HepG2 (cell line): Measurements from ENCODE around the gene STRIP1. TPM values are rescaled to one million over a fixed set of nuclear protein-coding genes. Genes with fewer than 3 reads are reported as not detected.

Experiments used
- ATAC-seq: fragments of 200-7000 bp; cut with Tn5 transposase; 3 replicates; pipeline ENCODE4 v1.9.1; 2020; ENCODE audit warnings: mild to moderate bottlenecking, moderate library complexity
- BruUV-seq: library from RNA; stranded (reverse); fragments of 400-500 nt; replicated peaks from 2 replicates; lab custom pipeline; 2021; lab: Mats Ljungman, UMichigan
- CTCF ChIA-PET: fragments of 300-600 bp; formaldehyde crosslinking; extraction: SDS; loops from one replicate; lab custom pipeline; 2021; ENCODE audit warnings: low total read pairs, inconsistent platforms, low intra/inter-chr PET ratio; lab: Yijun Ruan, JAX
- POLR2A ChIA-PET: fragments of 350-600 bp; sonication (Branson Sonifier 250); formaldehyde crosslinking; loops from one replicate; lab custom pipeline; 2020; ENCODE audit warnings: antibody characterized with exemption, inconsistent platforms; lab: Yijun Ruan, JAX
- DNase-seq: peaks from one replicate; pipeline ENCODE4 v3.0.0-alpha.2; 2015; ENCODE audit warnings: low spot score
- FAIRE-seq: peaks from 3 replicates; lab custom pipeline; 2011; peaks lifted over from hg19 to GRCh38; lab: Jason Lieb, UNC
- H2AFZ ChIP-seq: one replicate; pipeline ENCODE4 v1.6.1; 2011; ENCODE audit warnings: low read length, inconsistent platforms
- H3K27ac ChIP-seq: fragments of 300-600 bp; 3 replicates; pipeline ENCODE4 v1.8.0; 2011; ENCODE audit warnings: mixed run types, mild to moderate bottlenecking, mixed read lengths, low read length, inconsistent platforms; ENCODE audit not compliant: insufficient read depth; ENCODE audit errors: extremely low read length
- H3K27me3 ChIP-seq, 2 experiments: fragments of 200-600 bp in 1 of 2; 2 replicates in 1 of 2; 3 replicates in 1 of 2; pipeline versions ENCODE4 v1.6.0 to v1.8.0; 2011; ENCODE audit warnings: low read length in 2 of 2, mild to moderate bottlenecking in 2 of 2, moderate library complexity in 2 of 2, inconsistent platforms in 1 of 2; ENCODE audit not compliant: insufficient read depth in 2 of 2, control insufficient read depth in 1 of 2
- H3K36me3 ChIP-seq, 2 experiments: fragments of 200-600 bp in 1 of 2; replicated peaks in 1 of 2; 2 replicates in 1 of 2; 3 replicates in 1 of 2; pipeline versions ENCODE4 v1.5.1 to v1.8.0; 2011; ENCODE audit warnings: low read length in 2 of 2, inconsistent platforms in 1 of 2; ENCODE audit not compliant: insufficient read depth in 2 of 2, control insufficient read depth in 1 of 2
- H3K4me1 ChIP-seq: 2 replicates; pipeline ENCODE4 v1.5.1; 2012; ENCODE audit warnings: low read length, inconsistent platforms; ENCODE audit not compliant: insufficient read depth
- H3K4me2 ChIP-seq: 2 replicates; pipeline ENCODE4 v1.6.0; 2011; ENCODE audit warnings: low read depth, low read length, inconsistent platforms
- H3K4me3 ChIP-seq, 3 experiments: fragments of 200-600 bp in 1 of 3; sonication (generic), shearing (Covaris generic) in 1 of 3; replicated peaks in 1 of 3; 2 replicates each; pipeline ENCODE4 v1.5.1; 2011 to 2016; ENCODE audit warnings: low read length in 3 of 3, inconsistent platforms in 2 of 3, low read depth in 2 of 3, mild to moderate bottlenecking in 2 of 3, control low read depth in 1 of 3, mixed read lengths in 1 of 3; ENCODE audit not compliant: insufficient read depth in 1 of 3
- H3K79me2 ChIP-seq: one replicate; pipeline ENCODE4 v1.6.1; 2011; ENCODE audit warnings: low read length, inconsistent platforms; ENCODE audit not compliant: insufficient read depth
- H3K9ac ChIP-seq: 2 replicates; pipeline ENCODE4 v1.6.0; 2011; ENCODE audit warnings: mild to moderate bottlenecking, low read depth, low read length, inconsistent platforms; ENCODE audit not compliant: insufficient read depth
- H3K9me3 ChIP-seq: 2 replicates; pipeline ENCODE4 v1.5.1; 2012; ENCODE audit warnings: mild to moderate bottlenecking, low read length
- H4K20me1 ChIP-seq: 2 replicates; pipeline ENCODE4 v1.6.0; 2011; ENCODE audit warnings: inconsistent platforms, mild to moderate bottlenecking, low read length, moderate library complexity; ENCODE audit not compliant: insufficient read depth
- BCL3 ChIP-seq: sonication (generic); formaldehyde crosslinking; IDR thresholded peaks from 2 replicates; pipeline ENCODE4 v1.5.1; 2020; ENCODE audit warnings: mild to moderate bottlenecking, missing genetic modification reagents, moderate library complexity
- CCDC6 ChIP-seq: sonication (generic); formaldehyde crosslinking; IDR thresholded peaks from 2 replicates; pipeline ENCODE4 v1.8.1; 2022; ENCODE audit warnings: mild to moderate bottlenecking, missing genetic modification reagents, moderate library complexity
- CENPX ChIP-seq: sonication (generic); formaldehyde crosslinking; IDR thresholded peaks from 2 replicates; pipeline ENCODE4 v1.9.0; 2021; ENCODE audit warnings: mild to moderate bottlenecking, missing genetic modification reagents, moderate library complexity
- FOXC1 ChIP-seq: sonication (generic); formaldehyde crosslinking; IDR thresholded peaks from 2 replicates; pipeline ENCODE4 v1.8.0; 2022; ENCODE audit warnings: mild to moderate bottlenecking, missing genetic modification reagents, borderline replicate concordance
- HOXA9 ChIP-seq: sonication (generic); formaldehyde crosslinking; IDR thresholded peaks from 2 replicates; pipeline ENCODE4 v1.8.1; 2022; ENCODE audit warnings: missing genetic modification reagents, mild to moderate bottlenecking, moderate library complexity, borderline replicate concordance
- MEF2D ChIP-seq: sonication (generic); formaldehyde crosslinking; IDR thresholded peaks from 2 replicates; pipeline ENCODE4 v1.5.1; 2020; ENCODE audit warnings: mild to moderate bottlenecking, missing genetic modification reagents
- MTF1 ChIP-seq: sonication (generic); formaldehyde crosslinking; IDR thresholded peaks from 2 replicates; pipeline ENCODE4 v1.5.0; 2020; ENCODE audit warnings: missing genetic modification reagents
- RBM22 ChIP-seq: fragments of 200-400 bp; formaldehyde crosslinking; optimal IDR thresholded peaks from 2 replicates; pipeline ENCODE3; 2017; ENCODE audit warnings: mild to moderate bottlenecking, low read length, moderate library complexity
- TEAD2 ChIP-seq: sonication (generic); formaldehyde crosslinking; IDR thresholded peaks from 2 replicates; pipeline ENCODE4 v1.9.0; 2021; ENCODE audit warnings: missing genetic modification reagents
- ZFAT ChIP-seq: sonication (generic); formaldehyde crosslinking; conservative IDR thresholded peaks from 2 replicates; pipeline ENCODE4 v1.8.1; 2023; ENCODE audit warnings: missing genetic modification reagents, inconsistent platforms
- ZFYVE20 ChIP-seq: sonication (generic); formaldehyde crosslinking; IDR thresholded peaks from 2 replicates; pipeline ENCODE4 v1.8.0; 2023; ENCODE audit warnings: low read depth, mild to moderate bottlenecking, moderate library complexity, missing genetic modification reagents, borderline replicate concordance
- ZKSCAN8 ChIP-seq: IDR thresholded peaks from 2 replicates; pipeline ENCODE4 v1.6.1; 2016; ENCODE audit warnings: borderline replicate concordance, missing genetic modification reagents, missing compliant biosample characterization
- ZNF652 ChIP-seq: IDR thresholded peaks from 2 replicates; pipeline ENCODE4 v1.6.1; 2016; ENCODE audit warnings: low read depth, borderline replicate concordance
- ZNF792 ChIP-seq: IDR thresholded peaks from 2 replicates; pipeline ENCODE4 v1.6.1; 2016
- WGBS: methylation state at CpG from one replicate; pipeline ENCODE4 v1.1.6; 2017; ENCODE audit warnings: low lambda C conversion rate; 5-methylcytosine and 5-hydroxymethylcytosine counted together
- in situ Hi-C: cut with HindIII; loops from 2 replicates; pipeline ENCODE4 v1.10.0; 2017; ENCODE audit warnings: low pct_unique_long_range_greater_than_20kb; ENCODE audit not compliant: extremely low pct_ligation_motif_present
- intact Hi-C: fragments of 100-400 bp; cut with micrococcal nuclease; formaldehyde crosslinking; loops from one replicate; pipeline ENCODE4 v1.10.0; 2022; ENCODE audit not compliant: unreplicated experiment
- polyA plus RNA-seq, 8 experiments: library from polyadenylated mRNA; depleted of rRNA in 3 of 8; stranded (reverse) in 7 of 8; unstranded in 1 of 8; fragments of >200 nt; fragmentation: Illumina TruSeq in 4 of 8; extraction: Trizol in 4 of 8; gene quantifications; 2 replicates each; pipeline versions ENCODE4 v1.2.1 to v1.2.3, GENCODE V29; 2011 to 2016; ENCODE audit warnings: low read depth in 4 of 8, missing spikeins in 1 of 8, mixed read lengths in 1 of 8; ENCODE audit not compliant: insufficient read depth in 1 of 8
- total RNA-seq, 5 experiments: library from RNA; depleted of rRNA; stranded (reverse); fragments of >200 nt; fragmentation: Illumina TruSeq; extraction: Trizol; gene quantifications; 2 replicates each; pipeline ENCODE4 v1.2.3, GENCODE V29; 2016; ENCODE audit warnings: low read depth in 1 of 5
- TF ChIP-seq, protein P1 (sequence below): sonication (generic); formaldehyde crosslinking; IDR thresholded peaks from 2 replicates; pipeline ENCODE4 v1.5.1; 2020; ENCODE audit warnings: missing genetic modification reagents, mild to moderate bottlenecking, borderline replicate concordance

STRIP1 gene
- total and polyA plus RNA-seq, 2 of the 13 experiments (the other 11 are each of a cell fraction or from before 2014, with no cell fraction given) = 20.9 to 27.9 TPM

GRCh38 chr1:110006516-110006915, 27.9 kb upstream of the STRIP1 start:
- peaks cover 36% of the 10 kb centered on the region for H3K4me1 ChIP-seq
- H3K9ac ChIP-seq = no peak overlapping the region
- DNase-seq (no peak), ATAC-seq (no peak), FAIRE-seq (no peak)
- no peak overlapping the region for H3K4me2 ChIP-seq
- no peaks in the 10 kb centered on the region for H3K9me3 ChIP-seq
- H3K27me3 ChIP-seq = no peaks in the 10 kb centered on the region
- intact Hi-C loops = no loop called here
- in situ Hi-C loops = no loop called here
- ChIA-PET POLR2A (no interaction called here), CTCF (no interaction called here)
- no TSS peak for BruUV-seq
- no peak overlapping the region for H2AFZ ChIP-seq
- H3K79me2 ChIP-seq = peaks cover 33% of the 10 kb centered on the region
- TF ChIP-seq CCDC6 (CRISPR knock-in tag) (no peak), BCL3 (CRISPR knock-in tag) (no peak), ZNF652 (CRISPR knock-in tag) (no peak), CENPX (CRISPR knock-in tag) (no peak), ZFAT (no peak), RBM22 (no peak), MTF1 (CRISPR knock-in tag) (no peak), HOXA9 (CRISPR knock-in tag) (no peak), MEF2D (CRISPR knock-in tag) (no peak), ZNF792 (CRISPR knock-in tag) (no peak), TEAD2 (CRISPR knock-in tag) (no peak), ZFYVE20 (no peak), ZKSCAN8 (CRISPR knock-in tag) (no peak), FOXC1 (CRISPR knock-in tag) (no peak)
- TF ChIP-seq, protein P1, sequence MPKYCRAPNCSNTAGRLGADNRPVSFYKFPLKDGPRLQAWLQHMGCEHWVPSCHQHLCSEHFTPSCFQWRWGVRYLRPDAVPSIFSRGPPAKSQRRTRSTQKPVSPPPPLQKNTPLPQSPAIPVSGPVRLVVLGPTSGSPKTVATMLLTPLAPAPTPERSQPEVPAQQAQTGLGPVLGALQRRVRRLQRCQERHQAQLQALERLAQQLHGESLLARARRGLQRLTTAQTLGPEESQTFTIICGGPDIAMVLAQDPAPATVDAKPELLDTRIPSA (CRISPR knock-in tag) = no peak
- H3K4me3 ChIP-seq = no peak overlapping the region
- WGBS = 88% methylated on average over 1 of the region's 1 CpG
- H4K20me1 ChIP-seq = no peaks in the 10 kb centered on the region
- H3K36me3 ChIP-seq = peaks cover 10 to 32% of the 10 kb centered on the region in 2 experiments
- no peak overlapping the region for H3K27ac ChIP-seq
